ENCODE data around the gene GNA12. TPM values are rescaled to one million over a fixed set of nuclear protein-coding genes. Genes with fewer than 3 reads are reported as not detected.

GNA12 gene
- total RNA-seq, 1 donor from 2014 or later = 68.6 TPM

- no peak overlapping the region for H3K4me3 Mint-ChIP-seq (ENCODE audit: low read depth)
- peaks cover 25% of the 10 kb centered on the region for H3K4me1 Mint-ChIP-seq (ENCODE audit: low read depth)
- no peaks in the 10 kb centered on the region for H3K9me3 Mint-ChIP-seq (ENCODE audit: low read depth)
- H3K27ac Mint-ChIP-seq = no peak overlapping the region
- no peak for DNase-seq (ENCODE audit: low spot score, unreplicated experiment)
- H3K36me3 Mint-ChIP-seq (ENCODE audit: insufficient read depth) = peaks cover 12% of the 10 kb centered on the region
- no peaks in the 10 kb centered on the region for H3K27me3 Mint-ChIP-seq
- TF ChIP-seq, protein P1, sequence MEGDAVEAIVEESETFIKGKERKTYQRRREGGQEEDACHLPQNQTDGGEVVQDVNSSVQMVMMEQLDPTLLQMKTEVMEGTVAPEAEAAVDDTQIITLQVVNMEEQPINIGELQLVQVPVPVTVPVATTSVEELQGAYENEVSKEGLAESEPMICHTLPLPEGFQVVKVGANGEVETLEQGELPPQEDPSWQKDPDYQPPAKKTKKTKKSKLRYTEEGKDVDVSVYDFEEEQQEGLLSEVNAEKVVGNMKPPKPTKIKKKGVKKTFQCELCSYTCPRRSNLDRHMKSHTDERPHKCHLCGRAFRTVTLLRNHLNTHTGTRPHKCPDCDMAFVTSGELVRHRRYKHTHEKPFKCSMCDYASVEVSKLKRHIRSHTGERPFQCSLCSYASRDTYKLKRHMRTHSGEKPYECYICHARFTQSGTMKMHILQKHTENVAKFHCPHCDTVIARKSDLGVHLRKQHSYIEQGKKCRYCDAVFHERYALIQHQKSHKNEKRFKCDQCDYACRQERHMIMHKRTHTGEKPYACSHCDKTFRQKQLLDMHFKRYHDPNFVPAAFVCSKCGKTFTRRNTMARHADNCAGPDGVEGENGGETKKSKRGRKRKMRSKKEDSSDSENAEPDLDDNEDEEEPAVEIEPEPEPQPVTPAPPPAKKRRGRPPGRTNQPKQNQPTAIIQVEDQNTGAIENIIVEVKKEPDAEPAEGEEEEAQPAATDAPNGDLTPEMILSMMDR (IDR thresholded peaks at IDR 0.05; ENCODE audit: unreplicated experiment) = no peak
Measured at GRCh38 chr7:2819161-2819953, 24.8 kb downstream of the GNA12 start.

DNA sequence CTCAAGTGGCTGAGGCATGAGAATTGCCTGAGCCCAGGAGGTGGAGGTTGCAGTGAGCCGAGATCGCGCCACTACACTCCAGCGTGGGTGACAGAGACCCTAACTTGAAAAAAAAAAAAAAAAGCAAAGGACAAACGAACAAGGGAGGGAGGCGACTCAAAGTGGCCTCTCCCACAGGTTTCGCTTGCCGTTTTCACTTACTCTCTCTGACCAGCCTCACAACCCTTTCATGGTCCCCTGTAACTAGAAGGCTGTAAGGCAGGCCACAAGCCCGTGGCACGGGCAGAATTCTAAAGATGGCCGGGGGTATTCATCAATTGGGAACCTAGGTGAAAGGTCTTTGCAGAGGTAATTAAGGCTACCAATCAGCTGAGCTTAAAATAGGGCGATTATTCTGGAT, 25.5 kb downstream of the GNA12 start:
- H3K27ac Mint-ChIP-seq = no peak overlapping the region
- TF ChIP-seq, protein P1 (IDR thresholded peaks at IDR 0.05; ENCODE audit: unreplicated experiment) = no peak

GRCh38 chr7:2818121-2818520, 26.0 kb downstream of the GNA12 start:
- H3K4me1 Mint-ChIP-seq (ENCODE audit: low read depth) = peaks cover 17% of the 10 kb centered on the region
- no peaks in the 10 kb centered on the region for H3K9me3 Mint-ChIP-seq (ENCODE audit: low read depth)
- no peak for DNase-seq (ENCODE audit: low spot score, unreplicated experiment)
- H3K36me3 Mint-ChIP-seq (ENCODE audit: insufficient read depth) = peaks cover 15% of the 10 kb centered on the region
- H3K27me3 Mint-ChIP-seq = no peaks in the 10 kb centered on the region
- TF ChIP-seq, protein P1 (IDR thresholded peaks at IDR 0.05; ENCODE audit: unreplicated experiment) = no peak
- H3K27ac Mint-ChIP-seq = no peak overlapping the region
- H3K4me3 Mint-ChIP-seq (ENCODE audit: low read depth) = no peak overlapping the region

More for the DNA sequence above, 25.5 kb downstream of the GNA12 start:
- DNase-seq (ENCODE audit: low spot score, unreplicated experiment) = no peak
- Mint-ChIP-seq H3K27me3 (no peaks in the 10 kb centered on the region), H3K4me3 (ENCODE audit: low read depth) (no peak overlapping the region), H3K4me1 (ENCODE audit: low read depth) (peaks cover 20% of the 10 kb centered on the region), H3K36me3 (ENCODE audit: insufficient read depth) (peaks cover 15% of the 10 kb centered on the region), H3K9me3 (ENCODE audit: low read depth) (no peaks in the 10 kb centered on the region)

DNA sequence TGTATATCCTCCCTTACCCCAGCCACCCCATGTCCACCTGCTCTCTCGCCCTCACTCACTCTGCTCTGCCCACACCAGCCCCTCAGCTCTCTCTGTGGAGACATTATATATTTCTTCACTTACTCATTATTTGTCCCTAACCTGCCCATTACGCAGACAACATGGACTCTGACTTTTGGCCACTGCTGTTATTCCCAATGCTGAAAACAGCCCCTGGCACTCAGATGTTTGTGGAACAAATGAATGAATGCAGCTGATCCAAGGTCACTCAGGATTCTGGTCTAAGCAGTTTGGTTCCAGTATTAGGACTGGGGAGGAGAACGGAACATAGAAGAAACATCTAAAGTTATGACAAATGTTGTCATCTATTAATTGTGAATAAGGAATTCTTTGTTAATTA, 26.7 kb downstream of the GNA12 start:
- Mint-ChIP-seq H3K4me3 (ENCODE audit: low read depth) (no peak overlapping the region), H3K4me1 (ENCODE audit: low read depth) (peaks cover 17% of the 10 kb centered on the region), H3K36me3 (ENCODE audit: insufficient read depth) (peaks cover 15% of the 10 kb centered on the region), H3K27ac (no peak overlapping the region), H3K9me3 (ENCODE audit: low read depth) (no peaks in the 10 kb centered on the region), H3K27me3 (no peaks in the 10 kb centered on the region)
- no peak for DNase-seq (ENCODE audit: low spot score, unreplicated experiment)
- TF ChIP-seq, protein P1 (IDR thresholded peaks at IDR 0.05; ENCODE audit: unreplicated experiment) = no peak

GRCh38 chr7:2815875-2816245, 28.2 kb downstream of the GNA12 start:
- Mint-ChIP-seq H3K4me3 (ENCODE audit: low read depth) (no peak overlapping the region), H3K27me3 (no peaks in the 10 kb centered on the region), H3K9me3 (ENCODE audit: low read depth) (no peaks in the 10 kb centered on the region), H3K4me1 (ENCODE audit: low read depth) (peaks cover 5% of the 10 kb centered on the region), H3K27ac (no peak overlapping the region), H3K36me3 (ENCODE audit: insufficient read depth) (peaks cover 15% of the 10 kb centered on the region)
- TF ChIP-seq, protein P1 (IDR thresholded peaks at IDR 0.05; ENCODE audit: unreplicated experiment) = no peak
- DNase-seq (ENCODE audit: low spot score, unreplicated experiment) = no peak

All from progenitor cell of endocrine pancreas (in vitro differentiated cells).